Adrenal gland (tissue), 5 donors: ENCODE data around the gene CLCA4.

Experiments
- CTCF ChIP-seq, 6 experiments: fragments of 450-650 bp in 4 of 6; fragments of 200-600 bp in 2 of 6; sonication (generic) in 1 of 6; IDR thresholded peaks; 1 replicate in 5 of 6; 2 replicates in 1 of 6; pipeline versions ENCODE4 v1.5.1 to v1.8.0; 2016 to 2021; ENCODE audit warnings: antibody characterized with exemption in 6 of 6, mild to moderate bottlenecking in 2 of 6, moderate library complexity in 1 of 6
- POLR2A ChIP-seq, 2 donors: fragments of 450-650 bp; IDR thresholded peaks; one replicate each; pipeline ENCODE4 v1.6.1; 2017; ENCODE audit warnings: antibody characterized with exemption in 2 of 2, mild to moderate bottlenecking in 2 of 2, moderate library complexity in 1 of 2
- donor health status: DM: no; HTN: no; CAD: no.

GRCh38 chr1:86503406-86504136, 43.3 kb upstream of the CLCA4 start:
- TF ChIP-seq CTCF (IDR thresholded peaks at IDR 0.05) (no peak), POLR2A (IDR thresholded peaks at IDR 0.05) (no peak)
